Psoas muscle (tissue), 8 donors: ENCODE measurements around the gene BATF3. TPM values are rescaled to one million over a fixed set of nuclear protein-coding genes. Genes with fewer than 3 reads are reported as not detected.
"Not testable (repeated sequence)": the region's sequence is repeated elsewhere in the genome, so short reads cannot be mapped to it uniquely, and the experiment has no call there.

ENCODE experiments used
- ATAC-seq, 4 donors: fragments of 200-7000 bp; cut with Tn5 transposase; one replicate each; pipeline ENCODE4 v1.9.1; 2020; ENCODE audit warnings: moderate library complexity in 3 of 4, mild to moderate bottlenecking in 2 of 4
- DNase-seq, 2 donors: peaks; one replicate each; pipeline ENCODE4 v3.0.0-alpha.2; 2020
- H3K27ac ChIP-seq: fragments of 200-600 bp; one replicate; pipeline ENCODE4 v1.8.0; 2022
- H3K27me3 ChIP-seq, 3 donors: fragments of 200-600 bp in 1 of 3; one replicate each; pipeline versions ENCODE4 v1.6.1 to v1.8.0; 2013 to 2022; ENCODE audit warnings: low read length in 2 of 3, mild to moderate bottlenecking in 2 of 3, moderate library complexity in 1 of 3; ENCODE audit not compliant: insufficient read depth in 3 of 3
- H3K36me3 ChIP-seq, 2 donors: fragments of 200-600 bp in 1 of 2; one replicate each; pipeline versions ENCODE4 v1.6.1 to v1.8.0; 2013 to 2022; ENCODE audit warnings: low read depth in 1 of 2, mild to moderate bottlenecking in 1 of 2, moderate library complexity in 1 of 2; ENCODE audit not compliant: insufficient read depth in 1 of 2
- H3K4me1 ChIP-seq: fragments of 200-600 bp; one replicate; pipeline ENCODE4 v1.8.0; 2022
- H3K4me3 ChIP-seq: fragments of 200-600 bp; one replicate; pipeline ENCODE4 v1.8.0; 2022; ENCODE audit warnings: mild to moderate bottlenecking
- H3K9me3 ChIP-seq: fragments of 200-600 bp; one replicate; pipeline ENCODE4 v1.8.0; 2022
- CTCF ChIP-seq: fragments of 200-600 bp; IDR thresholded peaks from one replicate; pipeline ENCODE4 v1.8.0; 2022; ENCODE audit warnings: antibody characterized with exemption
- WGBS, 3 donors: extraction: QIAGEN DNeasy Blood & Tissue Kit; methylation state at CpG; one replicate each; pipeline versions ENCODE4 v1.1.6 to v1.1.7; 2013; 5-methylcytosine and 5-hydroxymethylcytosine counted together
- intact Hi-C, 2 donors: fragments of 100-400 bp; cut with DNase I; formaldehyde crosslinking; loops; one replicate each; pipeline versions ENCODE4 v1.11.0 to v1.14.2; 2022
- polyA plus RNA-seq, 3 donors: library from polyadenylated mRNA; stranded (reverse); fragments of 200-250 nt; gene quantifications; one replicate each; pipeline ENCODE4 v1.2.3, GENCODE V29; 2013
- total RNA-seq, 4 donors: library from RNA; stranded (reverse); fragmentation: NEBNext Ultra II Directional in 2 of 4; extraction: Animal tissue kit (Norgen Biotek cat#: 25700) in 2 of 4; gene quantifications; one replicate each; pipeline versions ENCODE4 v1.2.1 to v1.2.4, GENCODE V29; 2021 to 2023
- donor health status: healthy with polysubstance abuse.
- donor health status: DM: no; HTN: no; CAD: no; lungs with moderate emphysema.
- donor health status: Bipolar disorder and iron deficiency.
- donor health status: healthy.
- donor health status: DM: yes; HTN: yes; CAD: no.
- donor health status: DM: no; HTN: no; CAD: no.
- donor health status: DM: no; HTN: no; CAD: no.
- donor health status: DM: yes; HTN: yes; CAD: no.

The BATF3 gene
- total and polyA plus RNA-seq, 7 donors: 0.03 to 2.9 (median 0.84) TPM

- ATAC-seq: no peak
Measured at GRCh38 chr1:212727386-212728181, 27.9 kb upstream of the BATF3 start.

GRCh38 chr1:212724679-212725078, 25.0 kb upstream of the BATF3 start:
- H3K36me3 ChIP-seq, H3K27ac ChIP-seq, DNase-seq, ATAC-seq, intact Hi-C loops, H3K4me1 ChIP-seq, H3K9me3 ChIP-seq, H3K27me3 ChIP-seq, H3K4me3 ChIP-seq: not testable (repeated sequence)
- 91 to 93% (median 92%) methylated on average over 18 to 33 of the region's 34 CpGs for WGBS, 3 donors

More at GRCh38 chr1:212727386-212728181, 27.9 kb upstream of the BATF3 start:
- 83 to 84% (median 83%) methylated on average over 13 of the region's 13 CpGs for WGBS, 3 donors
- intact Hi-C loops: no loop called here
- no peak overlapping the region for H3K27ac ChIP-seq
- no peaks in the 10 kb centered on the region for H3K27me3 ChIP-seq
- DNase-seq: no peak
- no peak for TF ChIP-seq CTCF
- no peaks in the 10 kb centered on the region for H3K36me3 ChIP-seq
- H3K4me1 ChIP-seq: no peaks in the 10 kb centered on the region
- no peak overlapping the region for H3K4me3 ChIP-seq
- no peaks in the 10 kb centered on the region for H3K9me3 ChIP-seq

- peaks cover 4% of the 10 kb centered on the region for H3K9me3 ChIP-seq
- 61 to 73% (median 62%) methylated on average over 3 of the region's 3 CpGs for WGBS, 3 donors
- DNase-seq: no peak
- H3K4me1 ChIP-seq: no peaks in the 10 kb centered on the region
- H3K27me3 ChIP-seq: no peaks in the 10 kb centered on the region
- no peak for ATAC-seq
- intact Hi-C loops: no loop called here
- H3K36me3 ChIP-seq: no peaks in the 10 kb centered on the region
- H3K4me3 ChIP-seq: no peak overlapping the region
- no peak for TF ChIP-seq CTCF
- H3K27ac ChIP-seq: no peak overlapping the region
Measured at GRCh38 chr1:212722270-212722957, 22.8 kb upstream of the BATF3 start.

- no peaks in the 10 kb centered on the region for H3K4me1 ChIP-seq
- no peak overlapping the region for H3K4me3 ChIP-seq
- DNase-seq: no peak
- no peaks in the 10 kb centered on the region for H3K36me3 ChIP-seq
- no peaks in the 10 kb centered on the region for H3K27me3 ChIP-seq
- no peak overlapping the region for H3K27ac ChIP-seq
- TF ChIP-seq CTCF: no peak
- intact Hi-C loops: no loop called here
- peaks cover 4% of the 10 kb centered on the region for H3K9me3 ChIP-seq
- ATAC-seq: no peak
- WGBS, 3 donors: 73 to 75% (median 74%) methylated on average over 9 of the region's 9 CpGs
Measured at GRCh38 chr1:212721388-212722247, 22.0 kb upstream of the BATF3 start.

GRCh38 chr1:212719633-212720032, 20.0 kb upstream of the BATF3 start:
- WGBS, 3 donors: 95 to 99% (median 96%) methylated on average over 2 of the region's 2 CpGs
- no peak overlapping the region for H3K27ac ChIP-seq
- DNase-seq (no peak), ATAC-seq (no peak)
- H3K36me3 ChIP-seq: no peaks in the 10 kb centered on the region
- H3K4me3 ChIP-seq: no peak overlapping the region
- TF ChIP-seq CTCF: no peak
- no peaks in the 10 kb centered on the region for H3K27me3 ChIP-seq
- no peaks in the 10 kb centered on the region for H3K4me1 ChIP-seq
- intact Hi-C loops: loop anchor here in 1 of 2 donors (5.0 kb wide), 1 partner anchor 437 kb away; no protein-coding TSS in a partner anchor
- H3K9me3 ChIP-seq: peaks cover 4% of the 10 kb centered on the region
